DND-41 (cell line): ENCODE results near the gene KIR2DL1.
"Not testable (repeated sequence)": the region's sequence is repeated elsewhere in the genome, so short reads cannot be mapped to it uniquely, and the experiment has no call there.

ENCODE experiments used
- ATAC-seq: fragments of 200-7000 bp; cut with Tn5 transposase; 3 replicates; pipeline ENCODE4 v1.9.1; 2021; ENCODE audit warnings: low read depth; ENCODE audit not compliant: insufficient read depth
- DNase-seq: peaks from one replicate; pipeline ENCODE4 v3.0.0-alpha.2; 2020
- H2AFZ ChIP-seq: 2 replicates; pipeline ENCODE4 v1.6.0; 2012; ENCODE audit warnings: low read depth, low read length
- H3K27ac ChIP-seq: 2 replicates; pipeline ENCODE4 v1.5.1; 2012; ENCODE audit warnings: low read length, inconsistent platforms
- H3K27me3 ChIP-seq: fragments of 200-600 bp; sonication (generic); 2 replicates; pipeline ENCODE4 v1.6.0; 2012; ENCODE audit warnings: low read length, mild to moderate bottlenecking, inconsistent platforms; ENCODE audit not compliant: insufficient read depth, poor library complexity
- H3K36me3 ChIP-seq: 2 replicates; pipeline ENCODE4 v1.5.1; 2012; ENCODE audit warnings: low read length, inconsistent platforms; ENCODE audit not compliant: insufficient read depth
- H3K4me1 ChIP-seq: 2 replicates; pipeline ENCODE4 v1.5.1; 2012; ENCODE audit warnings: mild to moderate bottlenecking, low read length; ENCODE audit not compliant: insufficient read depth
- H3K4me2 ChIP-seq: 2 replicates; pipeline ENCODE4 v1.6.0; 2012; ENCODE audit warnings: mild to moderate bottlenecking, moderate library complexity, low read length, inconsistent platforms; ENCODE audit not compliant: insufficient read depth
- H3K4me3 ChIP-seq, 2 experiments: fragments of 200-600 bp in 1 of 2; shearing (Covaris generic) in 1 of 2; 2 replicates each; pipeline ENCODE4 v1.5.1; 2012 to 2016; ENCODE audit warnings: inconsistent platforms in 2 of 2, low read length in 2 of 2, mild to moderate bottlenecking in 2 of 2, low read depth in 1 of 2, moderate library complexity in 1 of 2
- H3K79me2 ChIP-seq: 2 replicates; pipeline ENCODE4 v1.6.0; 2012; ENCODE audit warnings: low read length, inconsistent platforms; ENCODE audit not compliant: insufficient read depth
- H3K9ac ChIP-seq: 2 replicates; pipeline ENCODE4 v1.6.0; 2012; ENCODE audit warnings: low read depth, mild to moderate bottlenecking, inconsistent platforms, low read length, moderate library complexity
- H3K9me3 ChIP-seq: 2 replicates; pipeline ENCODE4 v1.5.1; 2012; ENCODE audit warnings: low read length, moderate library complexity, mild to moderate bottlenecking, inconsistent platforms; ENCODE audit not compliant: insufficient read depth, severe bottlenecking
- H4K20me1 ChIP-seq: 2 replicates; pipeline ENCODE4 v1.6.0; 2012; ENCODE audit warnings: low read length; ENCODE audit not compliant: insufficient read depth
- CTCF ChIP-seq: IDR thresholded peaks from 2 replicates; pipeline ENCODE4 v1.5.1; 2012; ENCODE audit warnings: borderline replicate concordance, low read length, moderate library complexity, mild to moderate bottlenecking; ENCODE audit not compliant: poor library complexity, severe bottlenecking; ENCODE audit errors: extremely low read depth
- EZH2 ChIP-seq: IDR thresholded peaks from 3 replicates; pipeline ENCODE4 v1.6.1; 2012; ENCODE audit warnings: borderline replicate concordance, low read depth, mild to moderate bottlenecking, moderate library complexity, low read length, inconsistent platforms; ENCODE audit not compliant: severe bottlenecking

Gene KIR2DL1

DNA sequence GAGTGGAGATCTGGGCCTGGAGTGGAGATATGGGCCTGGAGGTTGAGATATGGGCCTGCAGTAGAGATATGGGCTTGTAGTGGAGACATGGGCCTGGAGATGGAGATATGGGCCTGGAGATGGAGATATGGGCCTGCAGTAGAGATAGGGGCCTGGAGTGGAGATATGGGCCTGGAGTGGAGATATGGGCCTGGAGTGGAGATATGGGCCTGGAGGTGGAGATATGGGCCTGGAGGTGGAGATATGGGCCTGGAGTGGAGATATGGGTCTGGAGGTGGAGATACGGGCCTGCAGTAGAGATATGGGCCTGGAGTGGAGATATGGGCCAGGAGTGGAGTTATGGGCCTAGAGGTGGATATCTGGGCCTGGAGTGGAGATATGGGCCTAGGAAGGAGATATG lies 30.9 kb upstream of the KIR2DL1 start:
- Histone ChIP-seq H3K4me3 (no peak overlapping the region), H3K79me2 (no peaks in the 10 kb centered on the region), H3K9ac (no peak overlapping the region), H4K20me1 (no peaks in the 10 kb centered on the region), H3K4me1 (no peaks in the 10 kb centered on the region), H2AFZ (no peak overlapping the region), H3K4me2 (no peak overlapping the region), H3K9me3 (no peaks in the 10 kb centered on the region), H3K27ac (no peak overlapping the region), H3K36me3 (no peaks in the 10 kb centered on the region), H3K27me3 (no peaks in the 10 kb centered on the region)
- ATAC-seq (no peak), DNase-seq (no peak)
- TF ChIP-seq CTCF = no peak
- TF ChIP-seq EZH2 = no peak

DNA sequence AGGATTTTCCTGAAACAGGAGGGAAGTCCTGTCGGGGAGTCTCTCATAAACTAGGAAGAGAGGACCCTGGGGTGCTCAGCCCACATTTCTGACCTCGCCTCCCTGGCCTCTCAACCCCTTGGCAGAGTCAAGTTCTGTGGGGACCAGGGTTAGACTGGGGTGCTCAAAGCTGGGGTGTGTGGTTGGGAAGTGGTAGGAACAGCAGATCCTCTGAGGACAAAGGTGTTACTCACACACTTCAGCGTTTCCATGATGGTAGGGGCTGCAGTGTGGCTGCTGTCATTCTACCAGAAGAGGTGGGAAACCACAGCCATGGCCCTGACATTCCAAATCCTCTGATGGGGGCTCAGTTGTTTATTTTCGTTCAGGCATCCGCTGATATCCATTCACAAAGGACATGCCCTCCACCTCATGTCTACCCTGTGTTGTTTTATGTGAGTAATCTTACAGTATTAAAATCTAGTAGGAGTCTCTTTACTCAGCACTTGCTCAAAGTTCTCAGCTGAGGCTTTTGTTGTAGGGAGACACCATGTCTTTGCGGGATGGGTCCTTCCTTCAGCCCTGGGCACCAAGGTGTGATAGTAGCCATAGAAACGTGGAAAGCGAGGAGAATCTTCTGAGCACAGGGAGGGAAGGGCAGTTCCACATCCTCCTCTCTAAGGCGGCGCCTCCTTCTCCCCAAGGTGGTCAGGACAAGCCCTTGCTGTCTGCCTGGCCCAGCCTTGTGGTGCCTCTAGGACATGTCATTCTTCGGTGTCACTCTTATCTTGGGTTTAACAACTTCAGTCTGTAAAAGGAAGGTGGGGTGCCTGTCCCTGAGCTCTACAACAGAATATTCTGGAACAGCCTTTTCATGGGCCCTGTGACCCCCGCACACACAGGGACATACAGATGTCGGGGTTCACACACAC lies 29.8 kb upstream of the KIR2DL1 start:
- ATAC-seq (no peak), DNase-seq (no peak)
- no peak overlapping the region for H3K4me2 ChIP-seq
- H3K27me3 ChIP-seq = no peaks in the 10 kb centered on the region
- no peaks in the 10 kb centered on the region for H3K36me3 ChIP-seq
- TF ChIP-seq CTCF = no peak
- no peak for TF ChIP-seq EZH2
- H3K9me3 ChIP-seq = no peaks in the 10 kb centered on the region
- no peak overlapping the region for H3K27ac ChIP-seq
- no peak overlapping the region for H3K4me3 ChIP-seq
- H3K9ac ChIP-seq = no peak overlapping the region
- no peak overlapping the region for H2AFZ ChIP-seq
- no peaks in the 10 kb centered on the region for H3K79me2 ChIP-seq
- no peaks in the 10 kb centered on the region for H3K4me1 ChIP-seq
- H4K20me1 ChIP-seq = no peaks in the 10 kb centered on the region

GRCh38 chr19:54741950-54742349 lies 27.6 kb upstream of the KIR2DL1 start:
- H3K4me2 ChIP-seq, H2AFZ ChIP-seq, H3K4me3 ChIP-seq, H3K27ac ChIP-seq, H3K79me2 ChIP-seq, H3K4me1 ChIP-seq, ATAC-seq, DNase-seq, H3K27me3 ChIP-seq, H3K9me3 ChIP-seq, H4K20me1 ChIP-seq, H3K9ac ChIP-seq, H3K36me3 ChIP-seq: not testable (repeated sequence)

GRCh38 chr19:54744080-54744479 lies 25.5 kb upstream of the KIR2DL1 start:
- not testable (repeated sequence) for ATAC-seq, H3K27me3 ChIP-seq, H3K79me2 ChIP-seq, H2AFZ ChIP-seq, H3K9me3 ChIP-seq, H3K4me3 ChIP-seq, H3K9ac ChIP-seq, H3K27ac ChIP-seq, H3K36me3 ChIP-seq, H4K20me1 ChIP-seq, H3K4me2 ChIP-seq, DNase-seq, H3K4me1 ChIP-seq

GRCh38 chr19:54747614-54748322 lies 21.8 kb upstream of the KIR2DL1 start:
- not testable (repeated sequence) for H4K20me1 ChIP-seq, H3K9me3 ChIP-seq, H3K27me3 ChIP-seq, H3K36me3 ChIP-seq, H2AFZ ChIP-seq, H3K27ac ChIP-seq, H3K4me2 ChIP-seq, DNase-seq, H3K9ac ChIP-seq, H3K79me2 ChIP-seq, ATAC-seq, H3K4me3 ChIP-seq, H3K4me1 ChIP-seq

DNA sequence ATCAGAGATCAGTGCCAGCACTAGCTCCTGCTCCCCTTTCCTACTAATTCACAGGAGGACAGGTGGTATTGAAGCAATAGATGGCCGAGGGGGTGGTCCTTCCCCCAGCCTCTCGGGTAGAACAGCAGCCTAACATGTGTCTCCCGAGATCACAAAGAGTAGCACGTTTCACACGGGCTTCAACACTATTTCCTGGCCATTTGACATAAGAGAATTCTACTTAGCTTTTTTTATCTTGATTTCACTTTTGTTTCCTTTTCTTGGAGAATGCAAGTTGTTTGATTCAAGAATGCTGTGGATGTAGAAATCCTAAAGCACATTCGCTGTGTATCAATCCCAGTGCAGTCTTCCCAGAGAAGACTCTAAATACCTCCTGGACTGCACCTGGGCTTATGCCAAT lies 19.3 kb upstream of the KIR2DL1 start:
- H4K20me1 ChIP-seq, H3K79me2 ChIP-seq, H3K4me2 ChIP-seq, H3K27ac ChIP-seq, ATAC-seq, H2AFZ ChIP-seq, H3K9ac ChIP-seq, H3K9me3 ChIP-seq, DNase-seq, H3K36me3 ChIP-seq, H3K27me3 ChIP-seq, H3K4me1 ChIP-seq, H3K4me3 ChIP-seq: not testable (repeated sequence)
